Hepatocyte (in vitro differentiated cells): ENCODE data around the gene TSHZ1.

ENCODE experiments used
- EZH2phosphoT487 ChIP-seq: fragments of 200-600 bp; sonication (generic); IDR thresholded peaks from one replicate; pipeline ENCODE4 v1.6.1; 2018; ENCODE audit warnings: antibody characterized with exemption, mild to moderate bottlenecking, low read depth, moderate library complexity; ENCODE audit not compliant: unreplicated experiment, severe bottlenecking
- TF ChIP-seq, protein P1 (sequence below): fragments of 200-600 bp; sonication (generic); IDR thresholded peaks from 2 replicates; pipeline ENCODE4 v1.5.1; 2016; ENCODE audit warnings: antibody characterized with exemption, mild to moderate bottlenecking; ENCODE audit not compliant: poor library complexity

DNA sequence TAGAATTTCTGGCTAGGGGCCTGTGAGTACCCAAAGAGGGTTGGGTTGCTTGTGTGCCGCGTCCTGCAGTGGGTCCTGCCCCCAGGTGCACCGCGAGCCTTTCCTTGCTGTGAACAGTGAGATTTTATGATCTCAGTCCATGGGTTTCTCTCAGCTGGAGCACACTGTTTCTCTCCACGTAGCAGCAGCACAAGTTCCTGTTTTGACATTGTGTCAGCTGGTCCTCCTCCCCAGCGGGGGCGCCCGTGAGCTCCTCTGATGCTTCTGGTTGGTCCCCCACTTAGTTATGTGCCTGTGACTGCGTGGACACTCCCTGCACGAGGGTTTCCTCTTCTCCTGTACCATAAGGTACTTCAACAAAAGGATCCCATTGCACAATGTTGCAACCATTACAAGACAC lies 29.8 kb downstream of the TSHZ1 start:
- TF ChIP-seq, protein P1, sequence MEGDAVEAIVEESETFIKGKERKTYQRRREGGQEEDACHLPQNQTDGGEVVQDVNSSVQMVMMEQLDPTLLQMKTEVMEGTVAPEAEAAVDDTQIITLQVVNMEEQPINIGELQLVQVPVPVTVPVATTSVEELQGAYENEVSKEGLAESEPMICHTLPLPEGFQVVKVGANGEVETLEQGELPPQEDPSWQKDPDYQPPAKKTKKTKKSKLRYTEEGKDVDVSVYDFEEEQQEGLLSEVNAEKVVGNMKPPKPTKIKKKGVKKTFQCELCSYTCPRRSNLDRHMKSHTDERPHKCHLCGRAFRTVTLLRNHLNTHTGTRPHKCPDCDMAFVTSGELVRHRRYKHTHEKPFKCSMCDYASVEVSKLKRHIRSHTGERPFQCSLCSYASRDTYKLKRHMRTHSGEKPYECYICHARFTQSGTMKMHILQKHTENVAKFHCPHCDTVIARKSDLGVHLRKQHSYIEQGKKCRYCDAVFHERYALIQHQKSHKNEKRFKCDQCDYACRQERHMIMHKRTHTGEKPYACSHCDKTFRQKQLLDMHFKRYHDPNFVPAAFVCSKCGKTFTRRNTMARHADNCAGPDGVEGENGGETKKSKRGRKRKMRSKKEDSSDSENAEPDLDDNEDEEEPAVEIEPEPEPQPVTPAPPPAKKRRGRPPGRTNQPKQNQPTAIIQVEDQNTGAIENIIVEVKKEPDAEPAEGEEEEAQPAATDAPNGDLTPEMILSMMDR = no peak
- no peak for TF ChIP-seq EZH2phosphoT487
